ENCODE measurements around the gene PRDM15. TPM values are rescaled to one million over a fixed set of nuclear protein-coding genes. Genes with fewer than 3 reads are reported as not detected.

The PRDM15 gene
- total RNA-seq, 2 donors from 2014 or later = 6.7 to 18.1 TPM

GRCh38 chr21:41921021-41921420, 41.9 kb upstream of the PRDM15 start:
- WGBS = 47% methylated on average over 7 of the region's 7 CpGs
- Histone ChIP-seq H3K36me3 (peaks cover 0 to 10% of the 10 kb centered on the region in 2 donors), H3K27ac (no peak overlapping the region), H3K9me3 (no peaks in the 10 kb centered on the region), H3K4me1 (replicated peaks) (peaks cover 2% of the 10 kb centered on the region), H3K27me3 (replicated peaks; ENCODE audit: insufficient read depth) (no peaks in the 10 kb centered on the region), H3K4me3 (no peak overlapping the region)
- TF ChIP-seq CTCF (IDR thresholded peaks at IDR 0.05) = no peak
- TF ChIP-seq POLR2AphosphoS5 (IDR thresholded peaks at IDR 0.05) = peak; percentile 7
- no peak for DNase-seq (ENCODE audit: low spot score)
- intact Hi-C loops (cut with DNase I) = no loop called here

- Histone ChIP-seq H3K36me3 (peaks cover 0 to 10% of the 10 kb centered on the region in 2 donors), H3K27me3 (replicated peaks; ENCODE audit: insufficient read depth) (no peaks in the 10 kb centered on the region), H3K4me3 (no peak overlapping the region), H3K9me3 (no peaks in the 10 kb centered on the region), H3K27ac (no peak overlapping the region), H3K4me1 (replicated peaks) (peaks cover 2% of the 10 kb centered on the region)
- no peak for DNase-seq (ENCODE audit: low spot score)
- intact Hi-C loops (cut with DNase I) = no loop called here
- TF ChIP-seq CTCF (IDR thresholded peaks at IDR 0.05) (no peak), POLR2AphosphoS5 (IDR thresholded peaks at IDR 0.05) (no peak), POLR2A (IDR thresholded peaks at IDR 0.05) (no peak)
- WGBS = 73% methylated on average over 5 of the region's 5 CpGs
Observed at GRCh38 chr21:41920476-41920875, 41.3 kb upstream of the PRDM15 start.

- intact Hi-C loops (cut with DNase I) = no loop called here
- H3K27me3 ChIP-seq (replicated peaks; ENCODE audit: insufficient read depth) = no peaks in the 10 kb centered on the region
- H3K9me3 ChIP-seq = no peaks in the 10 kb centered on the region
- no peak overlapping the region for H3K4me3 ChIP-seq
- WGBS = 92% methylated on average over 15 of the region's 15 CpGs
- TF ChIP-seq POLR2AphosphoS5 (IDR thresholded peaks at IDR 0.05) = no peak
- no peak for TF ChIP-seq POLR2A (IDR thresholded peaks at IDR 0.05)
- TF ChIP-seq CTCF (IDR thresholded peaks at IDR 0.05) = no peak
- DNase-seq (ENCODE audit: low spot score) = no peak
- H3K36me3 ChIP-seq = peaks cover 0 to 10% of the 10 kb centered on the region in 2 donors
- H3K27ac ChIP-seq = no peak overlapping the region
- H3K4me1 ChIP-seq (replicated peaks) = peaks cover 2% of the 10 kb centered on the region
Observed at GRCh38 chr21:41919666-41920398, 40.7 kb upstream of the PRDM15 start.

- Histone ChIP-seq H3K36me3 (peaks cover 0 to 10% of the 10 kb centered on the region in 2 donors), H3K27me3 (replicated peaks; ENCODE audit: insufficient read depth) (no peaks in the 10 kb centered on the region), H3K4me3 (no peak overlapping the region), H3K4me1 (replicated peaks) (no peaks in the 10 kb centered on the region), H3K9me3 (no peaks in the 10 kb centered on the region), H3K27ac (no peak overlapping the region)
- no peak for DNase-seq (ENCODE audit: low spot score)
- TF ChIP-seq POLR2A (IDR thresholded peaks at IDR 0.05) (no peak), POLR2AphosphoS5 (IDR thresholded peaks at IDR 0.05) (no peak), CTCF (IDR thresholded peaks at IDR 0.05) (no peak)
- 96% methylated on average over 14 of the region's 15 CpGs for WGBS
- intact Hi-C loops (cut with DNase I) = no loop called here
Observed at GRCh38 chr21:41918561-41919358, 39.6 kb upstream of the PRDM15 start.

Data from prostate gland (tissue), 2 donors.